HG02623 (cell line): ENCODE measurements around the gene AURKB.
"Not testable (repeated sequence)": the region's sequence is repeated elsewhere in the genome, so short reads cannot be mapped to it uniquely, and the experiment has no call there.

Experiments used
- ATAC-seq: cut with Tn5 transposase; IDR thresholded peaks from one replicate; pipeline ENCODE4 v1.9.1; 2021; ENCODE audit warnings: moderate library complexity; ENCODE audit not compliant: unreplicated experiment

The AURKB gene

DNA sequence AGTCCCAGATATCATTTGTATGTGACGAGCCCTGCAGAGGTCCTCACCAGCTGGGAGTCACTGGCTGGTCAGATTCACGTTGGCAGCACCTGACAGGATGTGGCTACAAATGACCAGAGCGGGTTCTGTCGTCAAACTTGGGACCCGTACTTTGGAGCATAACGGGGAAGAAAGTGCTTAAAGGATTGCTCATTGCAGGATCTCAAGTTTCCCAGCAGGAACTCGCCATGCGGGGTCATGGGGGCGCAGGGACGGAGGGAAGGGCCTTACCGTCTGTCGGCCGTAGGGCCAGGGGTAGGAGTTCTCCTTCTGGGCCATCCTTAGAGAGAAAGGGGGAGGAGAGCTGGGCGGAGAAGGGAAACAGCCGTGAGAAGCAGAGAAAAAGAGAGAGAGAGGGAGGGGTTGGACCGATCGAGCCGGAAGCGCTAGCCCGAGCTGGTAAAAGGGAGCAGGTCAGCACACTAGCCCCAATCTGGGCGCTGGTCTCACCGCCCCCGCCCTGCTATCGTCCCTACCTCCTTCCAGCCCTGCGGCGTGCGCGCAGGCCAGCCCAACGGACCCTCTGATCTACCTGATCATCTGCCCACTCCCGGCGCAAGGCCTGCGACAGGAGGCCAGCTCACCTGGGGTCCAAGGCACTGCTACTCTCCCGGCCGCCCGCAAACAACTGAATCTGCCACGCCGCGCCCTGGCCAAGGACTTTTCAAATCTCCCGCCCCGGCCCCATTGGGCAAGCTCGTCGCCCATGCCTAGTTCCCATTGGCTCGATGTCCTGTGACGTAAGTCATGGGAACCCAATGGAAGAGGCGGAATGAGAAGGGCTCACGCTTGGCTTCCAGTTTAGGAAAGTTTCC is at the start of gene AURKB:
Gene AURKB (minus strand): TSS at position 669 of the 854 bp plus-strand sequence. CDS start 351 bp downstream, at position 318.
- peak; percentile 83 for ATAC-seq

DNA sequence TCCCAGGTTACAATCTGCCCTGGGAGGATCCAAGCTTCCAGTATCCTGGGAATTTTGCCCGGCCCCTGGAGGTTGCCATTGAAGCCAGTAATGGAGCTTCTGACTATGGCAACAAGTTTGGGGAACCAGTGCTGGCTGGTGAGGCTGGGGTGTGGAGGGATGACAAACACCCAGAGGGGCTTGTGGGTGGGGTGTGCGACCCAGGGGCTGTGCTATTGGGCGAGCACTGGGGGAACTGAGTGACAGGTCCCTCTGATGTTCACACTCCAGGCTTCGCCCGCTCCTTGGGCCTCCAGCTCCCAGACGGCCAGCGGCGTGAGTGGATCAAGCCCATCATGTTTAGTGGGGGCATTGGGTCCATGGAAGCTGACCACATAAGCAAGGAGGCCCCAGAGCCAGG is 47.4 kb upstream of the AURKB start:
- ATAC-seq = no peak

DNA sequence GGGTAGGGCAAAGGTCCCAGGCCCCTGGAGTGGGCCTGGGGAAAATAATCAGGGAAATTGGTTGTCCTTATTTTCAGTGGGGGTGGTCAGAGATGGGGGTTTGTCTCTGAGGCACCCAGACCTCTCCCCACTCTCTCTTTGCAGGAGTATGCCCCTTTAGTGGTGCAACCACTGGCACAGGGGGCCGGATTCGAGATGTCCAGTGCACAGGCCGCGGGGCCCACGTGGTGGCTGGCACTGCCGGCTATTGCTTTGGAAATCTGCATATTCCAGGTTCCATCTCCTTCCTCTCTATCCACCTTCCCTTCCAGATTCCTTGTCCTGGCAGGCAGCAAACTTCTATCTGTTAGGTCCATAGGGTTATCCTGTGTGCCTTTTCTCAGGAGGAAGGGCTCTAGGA is 46.3 kb upstream of the AURKB start:
- no peak for ATAC-seq

DNA sequence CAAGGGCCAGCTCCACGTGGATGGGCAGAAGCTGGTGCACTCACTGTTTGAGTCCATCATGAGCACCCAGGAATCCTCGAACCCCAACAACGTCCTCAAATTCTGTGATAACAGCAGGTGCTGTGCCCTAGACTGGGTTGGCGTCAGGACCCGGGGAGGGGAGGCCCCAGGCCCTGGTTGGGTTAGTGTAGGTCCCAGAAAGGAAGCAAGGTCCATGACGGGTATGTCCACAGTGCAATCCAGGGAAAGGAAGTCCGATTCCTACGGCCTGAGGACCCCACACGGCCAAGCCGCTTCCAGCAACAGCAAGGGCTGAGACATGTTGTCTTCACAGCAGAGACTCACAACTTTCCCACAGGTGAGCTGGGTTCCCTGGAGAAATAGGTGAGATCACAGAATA is 45.9 kb upstream of the AURKB start:
- no peak for ATAC-seq

DNA sequence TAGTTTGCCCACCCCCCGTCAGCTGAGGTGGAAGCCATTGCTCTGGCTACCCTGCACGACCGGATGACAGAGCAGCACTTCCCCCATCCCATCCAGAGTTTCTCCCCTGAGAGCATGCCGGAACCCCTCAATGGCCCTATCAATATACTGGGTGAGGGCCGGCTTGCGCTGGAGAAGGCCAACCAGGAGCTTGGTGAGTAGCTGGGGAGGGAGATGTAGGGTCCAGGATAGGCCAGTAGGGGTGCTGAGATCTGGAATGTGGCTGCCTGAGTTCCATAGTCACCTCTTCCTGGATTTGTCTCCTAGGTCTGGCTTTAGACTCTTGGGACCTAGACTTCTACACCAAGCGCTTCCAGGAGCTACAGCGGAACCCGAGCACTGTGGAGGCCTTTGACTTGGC is 45.1 kb upstream of the AURKB start:
- no peak for ATAC-seq

DNA sequence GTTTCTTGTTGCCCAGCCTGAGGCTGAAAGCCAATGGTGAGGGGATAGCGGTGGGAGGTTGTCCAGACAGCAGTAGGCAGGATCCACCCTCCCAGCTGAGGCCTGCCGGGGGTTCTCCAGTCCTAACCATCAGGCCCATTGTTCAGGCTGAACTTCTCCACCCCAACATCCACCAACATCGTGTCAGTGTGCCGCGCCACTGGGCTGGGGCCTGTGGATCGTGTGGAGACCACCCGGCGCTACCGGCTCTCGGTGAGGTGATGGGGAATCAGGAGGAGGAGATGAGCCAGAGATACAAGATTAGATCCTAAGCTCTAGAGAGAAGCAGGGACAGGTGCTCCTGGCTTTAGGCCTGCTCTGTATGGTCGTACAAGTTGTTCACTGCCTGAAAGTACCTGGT is 44.5 kb upstream of the AURKB start:
- no peak for ATAC-seq

DNA sequence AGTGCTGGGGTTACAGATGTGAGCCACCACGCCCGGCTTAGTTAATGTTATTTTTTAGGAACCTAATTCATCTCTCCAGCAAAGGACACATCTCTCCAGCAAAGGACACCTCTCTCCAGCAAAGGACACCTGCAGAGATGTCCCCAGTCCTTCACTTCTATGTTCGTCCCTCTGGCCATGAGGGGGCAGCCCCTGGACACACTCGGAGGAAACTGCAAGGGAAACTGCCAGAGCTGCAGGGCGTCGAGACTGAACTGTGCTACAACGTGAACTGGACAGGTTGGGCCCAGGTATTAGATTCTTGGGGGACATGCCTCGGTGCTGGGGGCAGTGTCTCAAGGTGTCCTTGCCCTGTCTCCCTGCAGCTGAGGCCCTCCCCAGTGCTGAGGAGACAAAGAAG is 43.4 kb upstream of the AURKB start:
- no peak for ATAC-seq

DNA sequence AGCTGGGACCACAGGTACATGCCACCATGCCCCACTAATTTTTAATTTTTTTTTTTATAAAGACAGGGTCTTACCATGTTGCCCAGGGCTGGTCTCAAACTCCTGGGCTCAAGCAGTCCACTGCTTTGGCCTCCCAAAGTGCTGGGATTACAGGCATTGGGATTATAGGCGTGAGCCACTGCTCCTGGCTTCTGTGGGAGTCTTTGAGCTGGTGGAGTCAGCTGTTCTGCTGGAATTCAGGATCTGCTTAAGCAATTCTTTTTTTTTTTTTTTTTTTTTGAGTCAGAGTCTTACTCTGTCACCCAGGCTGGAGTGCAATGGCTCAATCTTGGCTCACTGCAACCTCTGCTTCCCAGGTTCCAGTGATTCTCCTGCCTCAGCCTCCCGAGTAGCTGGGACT is 41.0 kb upstream of the AURKB start:
- ATAC-seq = not testable (repeated sequence)

DNA sequence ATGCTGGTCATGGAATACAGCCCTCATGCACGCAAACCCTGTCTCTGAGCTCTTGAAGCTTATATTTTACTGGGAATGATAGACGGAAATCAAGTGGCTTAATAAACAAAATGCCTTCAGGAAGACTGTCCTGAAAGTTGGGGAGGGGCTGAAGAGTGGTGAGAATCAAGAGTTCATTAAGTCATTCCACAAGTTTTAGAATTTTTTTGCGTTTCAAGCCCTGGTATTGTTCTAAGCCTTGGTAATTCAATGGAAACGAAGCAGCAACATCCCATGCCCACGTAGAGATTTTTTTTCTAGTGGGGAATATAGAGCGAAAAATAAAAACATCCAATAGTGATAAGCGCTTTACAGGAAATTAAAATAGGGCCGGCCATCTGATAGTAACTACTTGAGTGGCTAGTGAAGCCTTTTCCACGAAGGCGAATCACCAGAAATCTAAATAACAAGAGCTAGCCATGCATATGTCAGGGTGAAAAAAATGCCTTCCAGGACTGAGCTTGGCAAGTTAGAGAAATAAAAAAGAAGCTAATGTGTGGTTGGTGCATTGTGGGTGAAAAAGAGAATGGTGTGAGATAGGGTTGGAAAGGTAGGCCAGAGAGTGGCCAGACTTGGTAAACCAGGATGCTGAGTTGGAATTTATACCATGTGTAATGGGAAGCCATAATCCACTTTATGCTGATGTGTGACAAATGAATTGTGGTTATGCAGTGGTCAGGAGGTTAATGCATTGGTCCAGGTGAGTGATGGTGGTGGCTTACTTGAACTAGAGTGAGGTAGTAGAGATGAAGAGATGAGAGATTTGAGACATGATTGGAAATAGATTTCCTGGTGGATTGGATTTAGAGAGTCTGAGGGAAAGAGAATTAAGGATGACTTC is 39.5 kb upstream of the AURKB start:
- ATAC-seq = no peak

DNA sequence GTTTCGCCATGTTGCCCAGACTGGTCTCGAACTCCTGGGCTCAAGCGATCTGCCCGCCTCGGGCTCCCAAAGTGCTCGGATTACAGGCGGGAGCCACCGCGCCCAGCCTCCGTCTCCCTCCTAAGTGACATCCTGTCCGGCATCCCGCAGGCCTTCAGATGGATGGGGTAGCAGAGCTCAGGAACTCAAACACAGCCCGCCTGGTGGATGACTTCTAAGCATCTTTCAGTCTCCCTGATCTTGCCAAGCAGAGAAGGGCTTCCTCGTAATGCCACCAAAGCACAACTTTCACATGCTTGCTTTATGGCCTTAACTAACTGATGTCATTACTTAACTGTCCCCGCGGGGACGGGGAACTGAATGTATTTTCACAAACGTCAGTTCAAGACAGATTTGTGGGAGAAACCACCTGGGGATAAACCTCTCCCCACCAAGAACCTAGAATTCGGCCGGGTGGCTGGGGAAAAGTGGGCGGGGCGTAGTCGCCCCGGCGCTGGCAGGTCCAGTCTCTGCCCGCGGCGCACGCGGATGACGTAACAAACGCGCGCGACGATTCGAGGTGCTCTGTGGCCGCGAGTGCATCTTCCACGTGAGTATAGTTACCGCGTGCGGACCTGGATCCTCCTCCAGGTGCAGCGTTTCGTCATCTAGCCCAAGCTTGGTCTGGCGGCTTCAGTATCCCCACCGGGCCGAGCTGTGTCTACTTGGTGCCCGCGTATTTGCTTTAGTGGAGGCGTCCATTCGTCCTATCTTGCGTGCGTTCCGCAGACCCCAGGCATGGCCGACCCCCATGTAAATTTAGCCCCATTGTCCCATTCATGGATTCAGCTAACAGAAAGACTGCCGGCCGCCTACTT is 38.6 kb upstream of the AURKB start, which contains the start of gene PFAS:
Gene PFAS (plus strand): TSS at position 539 of the 857 bp plus-strand sequence. CDS start 4,649 bp downstream, outside the sequence.
- peak; percentile 40 for ATAC-seq

DNA sequence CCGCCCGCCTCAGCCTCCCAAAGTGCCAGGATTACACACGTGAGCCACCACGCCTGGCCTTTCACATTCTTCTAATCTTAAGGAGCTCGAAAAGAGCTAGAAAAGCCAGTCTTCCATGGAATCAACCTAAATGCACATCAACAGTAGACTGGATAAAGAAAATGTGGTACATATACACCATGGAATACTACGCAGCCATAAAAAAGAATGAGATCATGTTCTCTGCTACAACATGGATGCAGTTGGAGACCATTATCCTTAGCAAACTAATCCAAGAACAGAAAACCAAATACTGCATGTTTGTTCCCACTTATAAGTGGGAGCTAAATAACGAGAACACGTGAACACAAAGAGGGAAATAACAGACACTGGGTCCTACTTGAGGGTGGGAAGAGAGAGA is 34.4 kb upstream of the AURKB start:
- no peak for ATAC-seq

DNA sequence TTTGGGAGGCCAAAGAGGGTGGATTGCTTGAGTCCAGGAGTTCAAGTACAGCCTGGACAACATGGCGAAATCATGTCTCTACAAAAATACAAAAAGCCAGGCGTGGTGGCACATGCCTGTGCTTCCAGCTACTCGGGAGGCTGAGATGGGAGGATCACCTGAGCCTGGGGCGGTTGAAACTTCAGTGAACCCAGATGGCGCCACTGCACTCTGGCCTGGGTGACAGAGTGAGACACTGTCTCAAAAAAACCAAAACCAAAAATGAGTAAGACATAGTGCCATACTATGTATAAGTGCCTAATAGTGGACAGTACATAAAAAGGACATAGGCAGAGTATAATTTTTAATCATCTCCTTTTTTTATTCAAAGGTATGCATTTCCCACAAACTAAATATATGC is 33.5 kb upstream of the AURKB start:
- ATAC-seq = no peak

DNA sequence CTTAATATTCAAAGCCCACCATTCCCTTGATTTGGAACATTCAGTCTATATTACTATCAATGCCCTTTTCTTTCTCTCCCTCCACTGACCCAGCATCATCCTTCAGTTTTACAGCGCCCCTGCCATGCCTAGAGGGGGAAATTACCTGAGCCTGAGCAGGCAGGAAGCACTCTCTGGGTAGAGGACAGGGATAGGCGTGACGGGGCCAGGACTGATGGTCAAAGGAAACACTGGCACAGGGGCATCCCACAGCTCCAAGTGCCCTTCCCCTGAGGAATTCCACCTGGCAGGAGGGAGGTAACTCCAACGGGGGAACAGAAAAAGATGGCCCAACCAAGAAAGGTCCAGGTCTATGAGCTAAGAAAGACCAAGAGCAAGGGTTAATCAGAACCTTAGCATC is 27.5 kb upstream of the AURKB start:
- no peak for ATAC-seq

DNA sequence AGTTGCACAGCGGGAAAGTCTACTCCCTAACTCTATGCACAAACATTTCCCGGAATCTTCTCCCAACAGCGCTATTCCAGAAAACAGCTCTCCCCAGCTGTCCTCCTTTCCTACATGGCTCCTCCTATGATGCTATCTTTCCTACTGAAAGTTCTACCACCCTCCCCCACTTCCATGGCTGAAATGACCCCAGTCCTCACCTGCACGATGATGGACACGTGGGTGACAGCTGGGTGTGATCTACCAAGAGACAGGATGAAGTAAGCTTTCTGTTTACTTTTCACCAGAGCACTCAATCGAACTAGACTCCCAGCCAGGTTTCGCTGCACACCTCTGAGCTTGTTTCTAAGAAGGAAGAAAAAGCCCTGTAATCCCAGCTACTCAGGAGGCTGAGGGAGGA is 26.8 kb upstream of the AURKB start:
- ATAC-seq = no peak

DNA sequence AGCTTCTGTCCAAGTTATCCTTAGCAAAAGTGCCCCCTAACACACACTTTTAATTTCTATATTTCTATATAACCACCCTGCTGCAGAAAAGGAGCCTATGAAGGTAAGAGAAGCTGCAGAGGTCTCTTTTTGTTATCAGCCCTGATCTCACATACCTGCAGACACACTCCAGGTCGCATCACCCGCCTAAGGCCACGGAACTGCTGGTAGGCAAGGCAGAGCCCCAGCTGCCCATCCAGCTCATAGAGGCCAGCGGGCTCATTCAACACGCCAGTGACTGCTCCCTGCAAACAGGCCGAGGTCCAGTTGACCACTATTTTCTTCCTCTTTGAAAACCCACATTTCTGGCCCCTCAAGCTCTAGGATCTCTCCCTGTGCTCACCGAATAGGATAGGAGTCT is 25.3 kb upstream of the AURKB start:
- ATAC-seq = no peak

DNA sequence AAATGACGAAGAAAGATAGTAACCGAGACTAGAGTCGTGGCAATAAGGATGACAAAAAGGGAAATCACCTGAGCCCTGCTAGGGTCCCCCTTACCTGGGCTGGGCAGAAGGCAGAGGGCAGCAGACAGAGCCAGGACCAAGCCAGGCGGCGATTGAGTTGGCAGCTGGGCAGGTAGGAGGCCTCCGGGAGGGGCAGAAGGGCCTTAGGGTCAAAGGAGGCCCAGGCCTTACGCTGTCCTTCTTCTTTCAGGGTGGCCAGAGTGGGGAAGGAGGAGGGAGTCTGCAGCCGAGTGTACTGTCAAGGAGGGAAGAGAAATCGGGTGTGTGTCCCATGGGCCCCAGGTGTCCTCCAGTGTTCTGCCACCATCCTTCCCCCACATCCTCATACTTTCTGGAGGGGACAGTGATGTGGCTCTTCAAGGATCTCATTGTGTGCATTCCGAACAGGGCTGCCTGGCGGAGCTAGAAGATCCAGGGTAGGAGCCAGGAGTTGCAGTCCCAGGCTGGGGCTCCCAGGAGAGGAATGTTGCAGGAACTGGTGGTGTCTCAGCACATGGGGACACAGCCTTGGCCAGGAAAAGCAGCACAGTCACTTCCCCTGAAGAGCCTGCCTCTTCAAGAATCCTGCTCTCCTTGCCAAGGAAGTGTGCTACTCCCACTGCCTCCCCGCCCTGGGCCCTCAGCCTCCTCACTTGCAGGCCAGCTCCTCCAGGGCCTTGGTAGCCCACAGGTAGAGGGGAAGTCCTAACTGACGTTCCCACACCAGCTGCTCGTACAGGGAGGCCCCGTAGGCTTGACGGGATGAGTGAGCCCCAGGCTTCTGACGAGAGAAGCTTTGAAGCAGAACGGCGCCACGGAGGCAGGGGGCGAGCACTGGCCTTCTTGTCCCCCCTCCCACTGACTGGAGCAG is 24.2 kb upstream of the AURKB start:
- ATAC-seq = no peak

DNA sequence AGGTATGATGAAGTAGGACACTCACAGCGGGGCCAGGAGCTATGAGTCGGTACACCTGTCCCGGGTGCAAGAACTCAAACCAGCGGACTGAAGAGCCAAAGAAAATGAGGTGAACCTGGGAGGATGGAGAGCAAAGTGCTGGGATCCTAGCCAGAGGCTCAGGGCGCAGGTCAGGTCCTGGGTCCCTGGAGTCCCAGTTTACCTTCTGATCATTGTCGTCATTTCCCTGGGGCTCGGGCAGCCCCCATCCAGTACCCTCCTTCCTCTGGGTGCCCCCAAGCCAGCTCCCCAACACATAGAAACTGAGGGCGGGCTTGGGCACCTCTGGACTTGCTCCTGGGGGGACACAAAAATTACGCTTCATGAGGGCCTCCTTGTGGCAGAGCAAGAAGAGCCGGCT is 21.3 kb upstream of the AURKB start:
- no peak for ATAC-seq

DNA sequence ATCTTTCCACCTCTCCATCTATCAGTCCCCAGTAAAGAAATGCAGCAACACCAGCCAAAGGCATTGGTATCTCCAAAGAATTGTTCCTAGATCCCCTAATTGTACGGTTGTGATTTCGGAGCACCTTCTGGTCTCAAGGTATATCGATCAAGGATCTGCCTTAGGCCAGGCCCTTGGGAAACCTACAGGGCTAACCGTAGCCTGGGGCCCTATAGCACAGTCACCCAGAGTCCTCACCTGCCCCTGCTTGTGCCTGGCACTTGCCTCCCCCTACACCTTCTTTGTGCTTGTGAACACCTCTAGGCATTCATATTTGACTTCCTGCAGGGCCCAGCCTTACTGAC is 16.8 kb upstream of the AURKB start:
- ATAC-seq = no peak

DNA sequence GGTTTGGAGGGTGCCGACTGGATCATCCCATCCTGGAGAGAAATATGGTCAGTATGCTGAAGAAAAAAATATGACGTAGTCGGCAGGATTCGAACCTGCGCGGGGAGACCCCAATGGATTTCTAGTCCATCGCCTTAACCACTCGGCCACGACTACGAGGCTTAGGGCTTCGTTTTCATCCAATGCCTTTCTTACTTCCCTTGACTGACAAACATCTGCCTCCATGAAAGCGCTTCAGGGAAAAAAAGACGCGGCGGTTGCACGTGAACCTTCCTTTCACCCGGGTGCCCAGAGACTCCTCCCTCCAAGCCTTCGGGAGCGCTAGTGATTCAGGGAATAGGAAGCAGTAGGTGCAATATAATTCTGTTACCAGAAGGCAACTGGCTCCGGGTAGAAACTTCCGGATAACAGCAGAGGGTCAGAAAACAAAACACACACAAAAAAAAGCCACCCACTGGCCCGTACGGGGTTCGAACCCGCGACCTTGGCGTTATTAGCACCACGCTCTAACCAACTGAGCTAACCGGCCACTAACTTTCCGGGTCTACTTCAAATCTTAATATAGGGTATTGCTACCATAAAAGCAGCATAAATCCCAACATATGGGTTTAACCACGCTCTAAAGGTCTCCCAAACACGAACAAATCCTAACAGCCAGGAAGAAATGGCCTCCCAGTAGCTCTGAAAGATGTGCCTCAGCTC is 16.3 kb upstream of the AURKB start:
- ATAC-seq = no peak
